BE2C (cell line): ENCODE results near the gene PPM1H. TPM values are rescaled to one million over a fixed set of nuclear protein-coding genes. Genes with fewer than 3 reads are reported as not detected.
A peak's percentile ranks its signal among the peaks of the same experiment; 100 is the strongest.

ENCODE experiments used
- DNase-seq: peaks from one replicate; pipeline ENCODE4 v3.0.0-alpha.2; 2020
- H3K27me3 ChIP-seq: fragments of 250-450 bp; sonication (Bioruptor Pico); 2 replicates; pipeline ENCODE4 v1.5.1; 2020; ENCODE audit warnings: mild to moderate bottlenecking
- H3K36me3 ChIP-seq: fragments of 250-450 bp; sonication (Bioruptor Pico); 2 replicates; pipeline ENCODE4 v1.5.1; 2020; ENCODE audit warnings: mild to moderate bottlenecking
- H3K4me1 ChIP-seq: fragments of 250-450 bp; sonication (Bioruptor Pico); 2 replicates; pipeline ENCODE4 v1.5.1; 2020
- H3K4me3 ChIP-seq: 2 replicates; pipeline ENCODE4 v1.5.1; 2011; ENCODE audit warnings: low read depth, low read length
- H3K9me3 ChIP-seq: fragments of 250-450 bp; sonication (Bioruptor Pico); 2 replicates; pipeline ENCODE4 v1.5.1; 2020
- polyA plus RNA-seq: library from polyadenylated mRNA; unstranded; fragments of >200 nt; gene quantifications from one replicate; pipeline ENCODE4 v1.2.1, GENCODE V29; 2012; ENCODE audit warnings: low read depth, missing spikeins; ENCODE audit not compliant: insufficient read length, insufficient read depth
- TF ChIP-seq, protein P1 (sequence below): IDR thresholded peaks from 2 replicates; pipeline ENCODE4 v1.5.1; 2012; ENCODE audit warnings: mild to moderate bottlenecking, low read depth, low read length

Gene PPM1H, protein sequence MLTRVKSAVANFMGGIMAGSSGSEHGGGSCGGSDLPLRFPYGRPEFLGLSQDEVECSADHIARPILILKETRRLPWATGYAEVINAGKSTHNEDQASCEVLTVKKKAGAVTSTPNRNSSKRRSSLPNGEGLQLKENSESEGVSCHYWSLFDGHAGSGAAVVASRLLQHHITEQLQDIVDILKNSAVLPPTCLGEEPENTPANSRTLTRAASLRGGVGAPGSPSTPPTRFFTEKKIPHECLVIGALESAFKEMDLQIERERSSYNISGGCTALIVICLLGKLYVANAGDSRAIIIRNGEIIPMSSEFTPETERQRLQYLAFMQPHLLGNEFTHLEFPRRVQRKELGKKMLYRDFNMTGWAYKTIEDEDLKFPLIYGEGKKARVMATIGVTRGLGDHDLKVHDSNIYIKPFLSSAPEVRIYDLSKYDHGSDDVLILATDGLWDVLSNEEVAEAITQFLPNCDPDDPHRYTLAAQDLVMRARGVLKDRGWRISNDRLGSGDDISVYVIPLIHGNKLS
- 0.34 TPM for polyA plus RNA-seq

DNA sequence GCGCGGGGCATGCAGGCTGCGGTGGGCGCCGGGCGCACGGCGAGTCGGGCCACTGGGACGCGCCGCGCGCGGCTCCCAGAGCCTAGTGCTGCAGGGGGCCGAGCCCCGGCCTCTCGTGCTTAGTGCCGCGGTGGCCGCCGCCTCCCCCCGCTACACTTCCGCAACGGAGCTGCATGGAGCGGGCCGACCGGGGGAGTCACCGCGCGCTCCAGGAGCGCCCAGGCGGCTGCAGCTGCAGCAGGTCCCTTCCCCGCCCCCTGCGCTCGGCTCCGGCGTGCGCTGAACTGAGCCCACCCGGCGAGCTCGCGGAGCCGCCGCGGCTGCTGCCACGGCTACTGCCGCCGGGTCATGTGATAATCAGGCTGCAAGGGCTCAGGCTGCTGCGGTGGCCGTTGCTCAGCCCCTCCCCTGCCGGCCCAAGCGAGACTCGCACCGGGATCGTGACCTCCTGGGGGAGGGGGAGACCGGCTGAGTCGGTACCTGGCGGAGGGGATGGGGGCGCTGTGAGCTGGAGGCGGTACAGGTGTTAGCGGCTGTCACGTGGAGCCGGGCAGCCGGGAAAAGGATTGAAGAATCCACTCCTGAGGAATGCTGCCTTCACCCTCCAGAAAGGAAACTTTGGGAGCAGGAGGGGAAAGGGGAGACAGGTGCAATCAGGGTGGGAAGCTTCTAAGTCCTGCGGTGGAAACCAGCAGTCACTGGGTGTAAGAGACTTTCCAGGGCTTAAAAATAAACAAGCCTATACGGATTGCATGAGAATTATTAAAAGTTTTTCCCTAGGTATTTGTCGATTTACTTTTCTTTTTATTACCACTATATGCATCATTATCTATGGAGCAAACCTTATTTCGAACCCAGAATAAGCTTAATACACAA, at the start of gene PPM1H:
PPM1H (minus strand) TSS at position 352 of the 876 bp plus-strand sequence. CDS start 414 bp downstream, outside the sequence.
- H3K36me3 ChIP-seq = no peaks in the 10 kb centered on the region
- H3K4me1 ChIP-seq = no peaks in the 10 kb centered on the region
- H3K4me3 ChIP-seq = peak within 1 kb of the TSS; percentile 59
- DNase-seq = peak; percentile 63
- no peaks in the 10 kb centered on the region for H3K9me3 ChIP-seq
- H3K27me3 ChIP-seq = peaks cover 38% of the 10 kb centered on the region
- TF ChIP-seq, protein P1, sequence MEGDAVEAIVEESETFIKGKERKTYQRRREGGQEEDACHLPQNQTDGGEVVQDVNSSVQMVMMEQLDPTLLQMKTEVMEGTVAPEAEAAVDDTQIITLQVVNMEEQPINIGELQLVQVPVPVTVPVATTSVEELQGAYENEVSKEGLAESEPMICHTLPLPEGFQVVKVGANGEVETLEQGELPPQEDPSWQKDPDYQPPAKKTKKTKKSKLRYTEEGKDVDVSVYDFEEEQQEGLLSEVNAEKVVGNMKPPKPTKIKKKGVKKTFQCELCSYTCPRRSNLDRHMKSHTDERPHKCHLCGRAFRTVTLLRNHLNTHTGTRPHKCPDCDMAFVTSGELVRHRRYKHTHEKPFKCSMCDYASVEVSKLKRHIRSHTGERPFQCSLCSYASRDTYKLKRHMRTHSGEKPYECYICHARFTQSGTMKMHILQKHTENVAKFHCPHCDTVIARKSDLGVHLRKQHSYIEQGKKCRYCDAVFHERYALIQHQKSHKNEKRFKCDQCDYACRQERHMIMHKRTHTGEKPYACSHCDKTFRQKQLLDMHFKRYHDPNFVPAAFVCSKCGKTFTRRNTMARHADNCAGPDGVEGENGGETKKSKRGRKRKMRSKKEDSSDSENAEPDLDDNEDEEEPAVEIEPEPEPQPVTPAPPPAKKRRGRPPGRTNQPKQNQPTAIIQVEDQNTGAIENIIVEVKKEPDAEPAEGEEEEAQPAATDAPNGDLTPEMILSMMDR = peak; percentile 29

DNA sequence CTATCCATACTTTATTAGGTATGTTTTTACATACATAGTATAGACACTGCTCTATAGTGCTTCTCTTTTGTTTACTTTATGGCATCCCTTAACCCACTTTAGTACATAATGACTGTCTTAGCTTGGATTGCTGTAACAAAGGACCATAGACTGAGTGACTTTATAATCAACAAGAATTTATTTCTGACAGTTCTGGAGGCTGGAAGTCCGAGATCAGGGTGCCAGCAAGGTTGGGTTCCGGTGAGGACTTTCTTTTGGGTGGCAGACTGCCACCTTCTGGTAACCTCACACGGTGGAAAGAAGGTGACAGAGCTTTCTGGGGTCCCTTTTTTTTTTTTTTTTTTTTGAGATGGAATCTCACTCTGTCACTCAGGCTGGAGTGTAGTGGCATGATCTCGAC, 48.6 kb upstream of the PPM1H start:
- no peak for DNase-seq
- no peaks in the 10 kb centered on the region for H3K9me3 ChIP-seq
- H3K36me3 ChIP-seq = no peaks in the 10 kb centered on the region
- TF ChIP-seq, protein P1 = no peak
- H3K27me3 ChIP-seq = no peaks in the 10 kb centered on the region
- no peaks in the 10 kb centered on the region for H3K4me1 ChIP-seq
- no peak overlapping the region for H3K4me3 ChIP-seq

DNA sequence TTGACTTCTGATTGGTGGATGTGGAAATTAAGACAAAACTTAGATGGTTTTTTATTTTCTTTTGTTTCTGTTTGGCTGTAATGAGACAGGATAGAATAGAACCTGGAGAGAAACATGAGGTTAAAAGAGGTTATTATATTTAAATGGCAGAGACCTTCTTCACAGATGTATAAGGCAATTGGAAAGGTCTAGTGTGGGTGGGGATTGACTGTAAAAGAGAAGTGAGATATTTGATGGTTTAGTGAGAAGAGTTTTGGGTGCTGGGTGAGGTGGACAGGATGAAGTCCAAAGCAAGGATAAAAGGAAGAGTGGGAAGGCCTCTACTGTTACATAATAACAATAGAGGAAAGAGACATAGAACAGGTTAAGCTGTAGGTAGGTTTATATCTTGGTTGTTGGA, 43.8 kb upstream of the PPM1H start:
- Histone ChIP-seq H3K4me1 (no peaks in the 10 kb centered on the region), H3K36me3 (no peaks in the 10 kb centered on the region), H3K9me3 (no peaks in the 10 kb centered on the region), H3K27me3 (no peaks in the 10 kb centered on the region), H3K4me3 (no peak overlapping the region)
- DNase-seq = no peak
- TF ChIP-seq, protein P1 = no peak

DNA sequence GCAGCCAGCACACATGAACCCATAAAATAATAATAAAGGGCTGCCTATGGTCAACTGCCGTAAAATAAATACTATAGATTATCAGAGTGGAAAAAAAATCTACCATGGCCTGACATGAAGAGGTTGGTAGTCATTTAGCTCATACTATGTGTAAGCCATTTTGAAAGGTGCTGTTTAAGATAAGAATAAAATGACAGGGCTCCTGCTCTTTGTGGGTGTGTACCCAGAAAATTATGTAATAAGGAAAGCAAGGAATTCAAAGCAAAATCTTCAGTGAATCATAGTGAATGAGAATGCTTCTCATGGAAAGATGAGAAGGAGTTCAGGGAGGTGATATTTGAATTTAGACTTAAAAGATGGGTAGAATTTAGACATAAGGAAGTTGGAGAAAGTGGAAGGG, 42.9 kb upstream of the PPM1H start:
- Histone ChIP-seq H3K36me3 (no peaks in the 10 kb centered on the region), H3K27me3 (no peaks in the 10 kb centered on the region), H3K9me3 (no peaks in the 10 kb centered on the region), H3K4me1 (no peaks in the 10 kb centered on the region), H3K4me3 (no peak overlapping the region)
- DNase-seq = no peak
- TF ChIP-seq, protein P1 = no peak

DNA sequence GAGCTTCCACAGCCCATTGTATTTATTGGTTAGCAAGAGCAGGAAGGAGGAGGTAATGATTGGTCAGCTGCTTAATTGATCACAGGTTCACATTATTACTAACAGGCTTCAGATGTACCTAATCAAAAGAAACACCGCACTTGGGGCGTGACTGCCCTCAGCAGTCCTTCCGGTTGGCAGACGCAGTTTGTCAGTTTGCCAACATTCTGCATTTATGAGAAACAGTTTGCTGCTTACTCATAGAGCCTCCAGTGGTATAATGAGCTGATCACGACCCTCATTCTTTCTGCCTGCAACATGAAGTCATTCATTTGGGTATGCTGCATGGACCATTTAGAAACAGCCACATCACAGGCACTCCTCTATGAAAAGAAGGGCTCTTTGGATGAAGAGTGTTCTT, 42.5 kb upstream of the PPM1H start:
- Histone ChIP-seq H3K4me3 (no peak overlapping the region), H3K9me3 (no peaks in the 10 kb centered on the region), H3K27me3 (no peaks in the 10 kb centered on the region), H3K4me1 (no peaks in the 10 kb centered on the region), H3K36me3 (no peaks in the 10 kb centered on the region)
- no peak for DNase-seq
- TF ChIP-seq, protein P1 = no peak
